ENCODE results near the gene SLC13A1. TPM values are rescaled to one million over a fixed set of nuclear protein-coding genes. Genes with fewer than 3 reads are reported as not detected.
"Not testable (repeated sequence)": the region's sequence is repeated elsewhere in the genome, so short reads cannot be mapped to it uniquely, and the experiment has no call there.

SLC13A1 gene
- not detected for polyA plus RNA-seq (2013, experiment 1 of 2)
- not detected for polyA plus RNA-seq (2013, experiment 2 of 2)

DNA sequence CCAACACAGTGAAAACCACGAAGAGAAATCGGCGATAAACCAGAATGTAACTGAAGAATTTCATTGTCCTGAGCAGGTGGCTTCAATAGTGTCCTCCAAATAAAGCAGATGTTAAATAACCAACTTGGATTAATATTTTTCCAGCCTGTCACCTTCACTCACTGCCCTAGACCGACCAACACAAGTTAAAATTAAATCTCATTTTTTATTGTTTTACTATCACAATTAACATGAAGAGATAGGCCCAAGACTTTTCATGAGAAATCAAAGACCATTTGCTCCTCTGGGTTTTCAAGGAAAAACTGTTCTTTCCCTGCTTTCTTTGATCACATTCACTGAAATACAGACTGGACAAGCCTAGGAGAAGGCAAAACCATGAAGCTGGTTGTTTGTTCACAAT is at the start of gene SLC13A1:
TSS of gene SLC13A1 (minus strand) at position 87 of the 400 bp plus-strand sequence. CDS start at position 64, 23 bp downstream.
- Histone ChIP-seq H3K9me3 (ENCODE audit: control insufficient read depth, low read length) (no peaks in the 10 kb centered on the region), H3K27ac (ENCODE audit: low read depth, low read length, severe bottlenecking) (no peak within 1 kb of the TSS), H3K4me3 (ENCODE audit: extremely low read depth, insufficient read depth, low read length, poor library complexity, severe bottlenecking) (no peak within 1 kb of the TSS), H3K4me1 (ENCODE audit: control insufficient read depth, insufficient read depth, low read length, poor library complexity, severe bottlenecking) (peaks cover 7% of the 10 kb centered on the region), H3K36me3 (ENCODE audit: control insufficient read depth, insufficient read depth, low read length) (no peaks in the 10 kb centered on the region)
- 96 to 100% methylated on average over 3 to 4 of the region's 4 CpGs for WGBS, 2 experiments (ENCODE audit: insufficient coverage in 2 of 2)

DNA sequence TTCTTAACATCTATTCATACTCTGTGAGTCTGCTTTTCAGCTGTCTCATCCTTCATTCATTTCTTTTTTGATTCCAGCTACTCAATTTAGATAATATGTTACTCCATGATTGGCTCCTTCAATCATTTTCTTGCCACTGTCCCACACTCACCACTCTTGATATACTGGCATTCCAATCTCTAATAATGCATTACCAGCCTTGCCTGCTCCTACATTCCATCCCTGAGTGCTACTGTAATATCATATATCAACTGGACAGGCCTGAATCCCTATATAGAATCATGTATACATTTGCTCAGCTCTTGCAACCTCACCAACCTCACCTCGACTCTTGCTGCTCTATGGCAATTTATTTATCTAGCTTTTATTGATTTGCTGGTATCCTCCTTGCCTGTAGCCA is 45.0 kb upstream of the SLC13A1 start:
- WGBS, 2 experiments (ENCODE audit: insufficient coverage in 2 of 2) = no CpG with 5 or more reads among the region's 1 CpG
- no peaks in the 10 kb centered on the region for H3K36me3 ChIP-seq (ENCODE audit: control insufficient read depth, insufficient read depth, low read length)
- no peak overlapping the region for H3K27ac ChIP-seq (ENCODE audit: low read depth, low read length, severe bottlenecking)
- no peaks in the 10 kb centered on the region for H3K9me3 ChIP-seq (ENCODE audit: control insufficient read depth, low read length)
- H3K4me1 ChIP-seq (ENCODE audit: control insufficient read depth, insufficient read depth, low read length, poor library complexity, severe bottlenecking) = peaks cover 7% of the 10 kb centered on the region
- H3K4me3 ChIP-seq (ENCODE audit: extremely low read depth, insufficient read depth, low read length, poor library complexity, severe bottlenecking) = no peak overlapping the region

DNA sequence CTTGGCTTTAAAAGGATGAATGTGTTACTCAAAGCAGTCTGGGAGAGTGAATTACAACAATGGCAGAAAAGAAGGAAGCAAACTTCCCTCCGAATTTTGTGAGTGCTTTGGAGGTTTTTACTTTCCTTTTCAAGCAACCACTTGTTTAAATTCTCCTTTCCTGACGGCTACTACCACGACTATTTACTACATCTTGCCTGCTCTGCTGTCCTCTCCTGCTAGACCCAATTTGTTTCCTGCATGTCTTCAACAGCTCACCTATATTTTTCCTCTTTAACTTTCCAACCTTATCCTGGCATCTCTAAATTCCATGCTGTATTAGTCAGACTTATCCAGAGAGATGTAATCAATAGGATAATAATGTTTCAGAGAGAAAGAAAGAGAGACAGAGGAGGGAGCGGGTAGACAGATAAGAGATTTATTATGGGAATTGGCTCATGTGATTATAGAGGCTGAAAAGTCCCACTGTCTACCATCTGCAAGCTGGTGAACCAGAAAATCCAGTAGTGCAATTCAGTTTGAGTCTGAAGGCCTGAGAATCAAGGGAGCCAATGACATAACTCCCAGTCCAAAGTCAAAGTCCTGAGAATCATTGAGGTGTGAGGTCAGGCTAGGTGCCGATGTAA is 42.8 kb upstream of the SLC13A1 start:
- Histone ChIP-seq H3K4me3 (ENCODE audit: extremely low read depth, insufficient read depth, low read length, poor library complexity, severe bottlenecking) (no peak overlapping the region), H3K4me1 (ENCODE audit: control insufficient read depth, insufficient read depth, low read length, poor library complexity, severe bottlenecking) (peaks cover 7% of the 10 kb centered on the region), H3K36me3 (ENCODE audit: control insufficient read depth, insufficient read depth, low read length) (no peaks in the 10 kb centered on the region), H3K9me3 (ENCODE audit: control insufficient read depth, low read length) (no peaks in the 10 kb centered on the region), H3K27ac (ENCODE audit: low read depth, low read length, severe bottlenecking) (no peak overlapping the region)
- WGBS, 2 experiments (ENCODE audit: insufficient coverage in 2 of 2) = 79 to 87% methylated on average over 5 of the region's 5 CpGs

DNA sequence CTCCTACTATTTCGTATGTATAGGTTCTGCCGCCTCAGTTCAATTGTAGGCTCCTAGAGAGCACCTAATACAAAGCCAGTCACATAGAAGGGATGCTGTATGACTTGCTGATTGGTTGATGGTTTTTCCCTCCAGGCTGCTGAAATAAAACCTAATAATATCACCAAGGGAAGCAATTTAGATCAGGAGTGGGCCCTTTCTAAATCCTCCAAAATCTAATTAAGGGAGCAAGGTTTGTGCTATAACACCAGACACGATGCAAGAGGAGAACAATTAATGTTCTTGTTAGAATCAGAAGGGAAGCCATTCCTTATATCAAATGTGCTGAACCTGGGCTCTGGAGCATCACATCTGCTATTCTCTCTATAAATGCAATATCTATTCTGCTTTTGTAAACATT is 42.0 kb upstream of the SLC13A1 start:
- 83 to 100% methylated on average over 1 of the region's 3 CpGs for WGBS, 2 experiments (ENCODE audit: insufficient coverage in 2 of 2)
- no peak overlapping the region for H3K27ac ChIP-seq (ENCODE audit: low read depth, low read length, severe bottlenecking)
- no peaks in the 10 kb centered on the region for H3K36me3 ChIP-seq (ENCODE audit: control insufficient read depth, insufficient read depth, low read length)
- no peaks in the 10 kb centered on the region for H3K9me3 ChIP-seq (ENCODE audit: control insufficient read depth, low read length)
- no peak overlapping the region for H3K4me3 ChIP-seq (ENCODE audit: extremely low read depth, insufficient read depth, low read length, poor library complexity, severe bottlenecking)
- H3K4me1 ChIP-seq (ENCODE audit: control insufficient read depth, insufficient read depth, low read length, poor library complexity, severe bottlenecking) = peaks cover 8% of the 10 kb centered on the region

- Histone ChIP-seq H3K27ac (ENCODE audit: low read depth, low read length, severe bottlenecking) (peak overlapping the region; percentile 78), H3K36me3 (ENCODE audit: control insufficient read depth, insufficient read depth, low read length) (no peaks in the 10 kb centered on the region), H3K4me1 (ENCODE audit: control insufficient read depth, insufficient read depth, low read length, poor library complexity, severe bottlenecking) (peaks cover 6% of the 10 kb centered on the region), H3K9me3 (ENCODE audit: control insufficient read depth, low read length) (no peaks in the 10 kb centered on the region), H3K4me3 (ENCODE audit: extremely low read depth, insufficient read depth, low read length, poor library complexity, severe bottlenecking) (no peak overlapping the region)
- WGBS, 2 experiments (ENCODE audit: insufficient coverage in 2 of 2) = 80 to 100% methylated on average over 1 to 2 of the region's 4 CpGs
Measured at GRCh38 chr7:123231021-123232000, 31.5 kb upstream of the SLC13A1 start.

DNA sequence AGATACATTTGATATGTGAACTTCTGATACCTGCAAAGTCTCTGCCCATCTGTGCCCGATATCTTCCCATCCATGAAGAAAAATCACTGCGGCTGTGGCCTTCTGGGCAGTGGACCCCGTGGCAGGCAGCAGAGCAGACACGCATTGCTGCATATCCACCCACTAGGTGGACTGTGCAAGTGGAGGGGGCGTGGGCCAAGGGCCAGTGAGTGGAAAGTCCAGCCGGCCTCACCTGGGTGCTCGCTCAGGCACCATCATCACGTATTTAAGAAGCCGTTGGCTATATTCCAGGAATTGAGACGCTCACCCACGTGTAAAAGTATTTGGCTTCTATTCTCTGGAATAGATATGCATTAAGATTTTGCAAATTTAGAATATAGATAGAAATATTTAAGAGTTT is 30.8 kb upstream of the SLC13A1 start:
- peaks cover 6% of the 10 kb centered on the region for H3K4me1 ChIP-seq (ENCODE audit: control insufficient read depth, insufficient read depth, low read length, poor library complexity, severe bottlenecking)
- WGBS, 2 experiments (ENCODE audit: insufficient coverage in 2 of 2) = 96 to 98% methylated on average over 8 to 10 of the region's 11 CpGs
- H3K27ac ChIP-seq (ENCODE audit: low read depth, low read length, severe bottlenecking) = no peak overlapping the region
- no peaks in the 10 kb centered on the region for H3K36me3 ChIP-seq (ENCODE audit: control insufficient read depth, insufficient read depth, low read length)
- H3K4me3 ChIP-seq (ENCODE audit: extremely low read depth, insufficient read depth, low read length, poor library complexity, severe bottlenecking) = no peak overlapping the region
- H3K9me3 ChIP-seq (ENCODE audit: control insufficient read depth, low read length) = no peaks in the 10 kb centered on the region

GRCh38 chr7:123230147-123230546 is 30.4 kb upstream of the SLC13A1 start:
- no peak overlapping the region for H3K27ac ChIP-seq (ENCODE audit: low read depth, low read length, severe bottlenecking)
- 80% methylated on average over 1 of the region's 1 CpG; no CpG with 5 or more reads in 1 of the 2 experiments for WGBS, 2 experiments (ENCODE audit: insufficient coverage in 2 of 2)

GRCh38 chr7:123229426-123229825 is 29.7 kb upstream of the SLC13A1 start:
- H3K4me1 ChIP-seq (ENCODE audit: control insufficient read depth, insufficient read depth, low read length, poor library complexity, severe bottlenecking) = peaks cover 6% of the 10 kb centered on the region
- no peaks in the 10 kb centered on the region for H3K36me3 ChIP-seq (ENCODE audit: control insufficient read depth, insufficient read depth, low read length)
- H3K4me3 ChIP-seq (ENCODE audit: extremely low read depth, insufficient read depth, low read length, poor library complexity, severe bottlenecking) = no peak overlapping the region
- H3K27ac ChIP-seq (ENCODE audit: low read depth, low read length, severe bottlenecking) = no peak overlapping the region
- H3K9me3 ChIP-seq (ENCODE audit: control insufficient read depth, low read length) = no peaks in the 10 kb centered on the region

More at GRCh38 chr7:123230147-123230546, 30.4 kb upstream of the SLC13A1 start:
- no peaks in the 10 kb centered on the region for H3K9me3 ChIP-seq (ENCODE audit: control insufficient read depth, low read length)
- no peaks in the 10 kb centered on the region for H3K36me3 ChIP-seq (ENCODE audit: control insufficient read depth, insufficient read depth, low read length)
- no peak overlapping the region for H3K4me3 ChIP-seq (ENCODE audit: extremely low read depth, insufficient read depth, low read length, poor library complexity, severe bottlenecking)
- peaks cover 6% of the 10 kb centered on the region for H3K4me1 ChIP-seq (ENCODE audit: control insufficient read depth, insufficient read depth, low read length, poor library complexity, severe bottlenecking)

GRCh38 chr7:123227666-123228065 is 27.9 kb upstream of the SLC13A1 start:
- H3K36me3 ChIP-seq (ENCODE audit: control insufficient read depth, insufficient read depth, low read length); H3K9me3 ChIP-seq (ENCODE audit: control insufficient read depth, low read length); H3K4me3 ChIP-seq (ENCODE audit: extremely low read depth, insufficient read depth, low read length, poor library complexity, severe bottlenecking); H3K4me1 ChIP-seq (ENCODE audit: control insufficient read depth, insufficient read depth, low read length, poor library complexity, severe bottlenecking); H3K27ac ChIP-seq (ENCODE audit: low read depth, low read length, severe bottlenecking): not testable (repeated sequence)
- 89 to 94% methylated on average over 3 to 4 of the region's 6 CpGs for WGBS, 2 experiments (ENCODE audit: insufficient coverage in 2 of 2)

- Histone ChIP-seq H3K9me3 (ENCODE audit: control insufficient read depth, low read length) (peaks cover 9% of the 10 kb centered on the region), H3K4me3 (ENCODE audit: extremely low read depth, insufficient read depth, low read length, poor library complexity, severe bottlenecking) (no peak overlapping the region), H3K36me3 (ENCODE audit: control insufficient read depth, insufficient read depth, low read length) (no peaks in the 10 kb centered on the region), H3K27ac (ENCODE audit: low read depth, low read length, severe bottlenecking) (no peak overlapping the region), H3K4me1 (ENCODE audit: control insufficient read depth, insufficient read depth, low read length, poor library complexity, severe bottlenecking) (no peaks in the 10 kb centered on the region)
- 85 to 100% methylated on average over 1 of the region's 1 CpG for WGBS, 2 experiments (ENCODE audit: insufficient coverage in 2 of 2)
Measured at GRCh38 chr7:123220396-123220795, 20.6 kb upstream of the SLC13A1 start.
